Small intestine (tissue), 16 donors: ENCODE measurements around the gene CAP2. TPM values are rescaled to one million over a fixed set of nuclear protein-coding genes. Genes with fewer than 3 reads are reported as not detected.

Source experiments
- DNase-seq, 2 donors: peaks; one replicate each; pipeline versions ENCODE4 v3.0.0 to v3.0.0-alpha.2; 2013
- FAIRE-seq: peaks from 2 replicates; lab custom pipeline; 2012; peaks lifted over from hg19 to GRCh38; lab: Jason Lieb, UNC
- H3K27ac ChIP-seq, 3 donors: one replicate each; pipeline ENCODE4 v1.5.1; 2013; ENCODE audit warnings: low read length in 2 of 3, mild to moderate bottlenecking in 2 of 3, control low read depth in 1 of 3, inconsistent platforms in 1 of 3, low read depth in 1 of 3, moderate library complexity in 1 of 3
- H3K27me3 ChIP-seq, 3 donors: one replicate each; pipeline ENCODE4 v1.6.1; 2013; ENCODE audit warnings: low read length in 3 of 3, inconsistent platforms in 1 of 3; ENCODE audit not compliant: control insufficient read depth in 3 of 3, insufficient read depth in 3 of 3
- H3K36me3 ChIP-seq, 3 donors: one replicate each; pipeline ENCODE4 v1.6.1; 2013; ENCODE audit warnings: low read length in 3 of 3, inconsistent platforms in 1 of 3, low read depth in 1 of 3, mild to moderate bottlenecking in 1 of 3, moderate library complexity in 1 of 3; ENCODE audit not compliant: control insufficient read depth in 3 of 3, insufficient read depth in 2 of 3
- H3K4me1 ChIP-seq, 3 donors: one replicate each; pipeline ENCODE4 v1.6.1; 2013; ENCODE audit warnings: low read length in 2 of 3, inconsistent platforms in 1 of 3, low read depth in 1 of 3, mild to moderate bottlenecking in 1 of 3, moderate library complexity in 1 of 3; ENCODE audit not compliant: control insufficient read depth in 3 of 3, insufficient read depth in 2 of 3
- H3K4me3 ChIP-seq, 3 donors: one replicate each; pipeline ENCODE4 v1.5.1; 2013; ENCODE audit warnings: low read length in 3 of 3, control low read depth in 1 of 3, inconsistent platforms in 1 of 3, low read depth in 1 of 3, mild to moderate bottlenecking in 1 of 3, moderate library complexity in 1 of 3
- H3K9me3 ChIP-seq, 2 donors: one replicate each; pipeline ENCODE4 v1.6.1; 2013; ENCODE audit warnings: low read depth in 1 of 2, low read length in 1 of 2; ENCODE audit not compliant: control insufficient read depth in 2 of 2, insufficient read depth in 1 of 2
- WGBS, 3 donors: extraction: QIAGEN DNeasy Blood & Tissue Kit; methylation state at CpG; one replicate each; pipeline ENCODE4 v1.1.7; 2013; 5-methylcytosine and 5-hydroxymethylcytosine counted together
- long read RNA-seq, 10 donors: transcript quantifications; one replicate each; lab custom pipeline, GENCODE V29; 2026
- polyA plus RNA-seq, 4 donors: library from polyadenylated mRNA; stranded (reverse) in 3 of 4; unstranded in 1 of 4; fragments of 200-250 nt in 3 of 4; fragments of 120-200 nt in 1 of 4; gene quantifications; one replicate each; pipeline versions ENCODE4 v1.2.1 to v1.2.3, GENCODE V29; 2013
- donor health status: healthy with polysubstance abuse.
- donor health status: control.
- donor health status: control.
- donor health status: Bipolar disorder and iron deficiency.
- donor health status: healthy.

CAP2 gene, protein sequence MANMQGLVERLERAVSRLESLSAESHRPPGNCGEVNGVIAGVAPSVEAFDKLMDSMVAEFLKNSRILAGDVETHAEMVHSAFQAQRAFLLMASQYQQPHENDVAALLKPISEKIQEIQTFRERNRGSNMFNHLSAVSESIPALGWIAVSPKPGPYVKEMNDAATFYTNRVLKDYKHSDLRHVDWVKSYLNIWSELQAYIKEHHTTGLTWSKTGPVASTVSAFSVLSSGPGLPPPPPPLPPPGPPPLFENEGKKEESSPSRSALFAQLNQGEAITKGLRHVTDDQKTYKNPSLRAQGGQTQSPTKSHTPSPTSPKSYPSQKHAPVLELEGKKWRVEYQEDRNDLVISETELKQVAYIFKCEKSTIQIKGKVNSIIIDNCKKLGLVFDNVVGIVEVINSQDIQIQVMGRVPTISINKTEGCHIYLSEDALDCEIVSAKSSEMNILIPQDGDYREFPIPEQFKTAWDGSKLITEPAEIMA
- 1 to 10 TPM in 3 of 4 donors, under 1 TPM in 1; 0.89 to 3.0 (median 2.3) TPM for polyA plus RNA-seq
- long read RNA-seq, donor 1, partial matches to known transcripts = 0 of 3 reads
- long read RNA-seq, donor 1, other reads (novel, unspliced or antisense) = 0 of 3 reads
- long read RNA-seq, donor 2 = 0 reads
- long read RNA-seq, donor 3, partial matches to known transcripts = 0 of 1 reads
- long read RNA-seq, donor 3, other reads (novel, unspliced or antisense) = 0 of 1 reads
- long read RNA-seq, donor 4 = 0 reads
- long read RNA-seq, donor 5 = 0 reads
- long read RNA-seq, donor 6, partial matches to known transcripts = 0 of 1 reads
- long read RNA-seq, donor 6, other reads (novel, unspliced or antisense) = 0 of 1 reads
- long read RNA-seq, donor 7, transcript CAP2-201 (13 exons, 3,316 nt) = major isoform, 59 of 175 reads
- long read RNA-seq, donor 7, partial matches to known transcripts = 113 of 175 reads
- long read RNA-seq, donor 7, other reads (novel, unspliced or antisense) = 0 of 175 reads
- long read RNA-seq, donor 8, partial matches to known transcripts = 0 of 2 reads
- long read RNA-seq, donor 8, other reads (novel, unspliced or antisense) = 0 of 2 reads
- long read RNA-seq, donor 9 = 0 reads
- long read RNA-seq, donor 10, partial matches to known transcripts = 0 of 2 reads
- long read RNA-seq, donor 10, other reads (novel, unspliced or antisense) = 0 of 2 reads

GRCh38 chr6:17392978-17393891 is at the start of gene CAP2:
CAP2 (plus strand) TSS chr6:17393595; CDS start chr6:17421556, 27,961 bp downstream.
- Histone ChIP-seq H3K27me3 (peaks cover 0 to 6% (median 2%) of the 10 kb centered on the region in 3 donors), H3K4me3 (peak within 1 kb of the TSS; percentile 51 to 72 (median 56)), H3K4me1 (peaks cover 0 to 5% (median 0%) of the 10 kb centered on the region in 3 donors), H3K9me3 (no peaks in the 10 kb centered on the region), H3K36me3 (no peaks in the 10 kb centered on the region), H3K27ac (peak within 1 kb of the TSS in 1 of 3 donors; percentile 23)
- no peak for FAIRE-seq
- WGBS, 3 donors = 3 to 6% (median 4%) methylated on average over 27 to 42 of the region's 42 CpGs
- peak; percentile 42 to 73 for DNase-seq

DNA sequence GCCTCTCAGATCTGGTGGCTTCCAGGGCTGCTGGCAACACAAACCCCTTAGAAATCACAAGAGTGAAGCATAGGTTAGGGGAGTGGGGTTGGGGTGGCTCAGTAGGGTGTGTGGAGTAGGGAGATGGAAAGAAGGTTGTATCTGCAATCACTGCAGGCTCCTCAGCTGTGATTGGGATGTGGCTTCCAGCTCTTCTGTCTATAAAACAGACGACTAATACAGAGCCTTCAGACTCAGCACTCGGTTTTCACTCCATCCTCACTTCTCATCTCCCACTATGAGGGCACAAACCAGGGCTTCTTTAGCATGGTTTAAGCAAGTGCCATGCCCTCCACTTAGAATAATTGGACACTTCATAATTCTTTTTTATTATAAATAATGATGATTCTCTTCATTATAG is 46.4 kb upstream of the CAP2 start:
- FAIRE-seq (no peak), DNase-seq (no peak)
- H3K4me3 ChIP-seq = no peak overlapping the region
- 19 to 54% (median 49%) methylated on average over 2 of the region's 2 CpGs for WGBS, 3 donors
- H3K9me3 ChIP-seq = no peaks in the 10 kb centered on the region
- no peak overlapping the region for H3K27ac ChIP-seq
- no peaks in the 10 kb centered on the region for H3K27me3 ChIP-seq
- no peaks in the 10 kb centered on the region for H3K36me3 ChIP-seq
- no peaks in the 10 kb centered on the region for H3K4me1 ChIP-seq

- FAIRE-seq = no peak
- WGBS, 3 donors = 72 to 84% (median 80%) methylated on average over 2 of the region's 2 CpGs
Measured at GRCh38 chr6:17349427-17349826, 44.0 kb upstream of the CAP2 start.

GRCh38 chr6:17352302-17352701 is 41.1 kb upstream of the CAP2 start:
- no peaks in the 10 kb centered on the region for H3K27me3 ChIP-seq
- no peak overlapping the region for H3K4me3 ChIP-seq
- DNase-seq (no peak), FAIRE-seq (no peak)
- no peaks in the 10 kb centered on the region for H3K9me3 ChIP-seq
- H3K4me1 ChIP-seq = no peaks in the 10 kb centered on the region
- no peak overlapping the region for H3K27ac ChIP-seq
- H3K36me3 ChIP-seq = no peaks in the 10 kb centered on the region

More at GRCh38 chr6:17349427-17349826, 44.0 kb upstream of the CAP2 start:
- no peaks in the 10 kb centered on the region for H3K4me1 ChIP-seq
- no peaks in the 10 kb centered on the region for H3K9me3 ChIP-seq
- H3K27me3 ChIP-seq = no peaks in the 10 kb centered on the region
- no peak for DNase-seq
- no peaks in the 10 kb centered on the region for H3K36me3 ChIP-seq
- H3K4me3 ChIP-seq = no peak overlapping the region
- H3K27ac ChIP-seq = no peak overlapping the region

DNA sequence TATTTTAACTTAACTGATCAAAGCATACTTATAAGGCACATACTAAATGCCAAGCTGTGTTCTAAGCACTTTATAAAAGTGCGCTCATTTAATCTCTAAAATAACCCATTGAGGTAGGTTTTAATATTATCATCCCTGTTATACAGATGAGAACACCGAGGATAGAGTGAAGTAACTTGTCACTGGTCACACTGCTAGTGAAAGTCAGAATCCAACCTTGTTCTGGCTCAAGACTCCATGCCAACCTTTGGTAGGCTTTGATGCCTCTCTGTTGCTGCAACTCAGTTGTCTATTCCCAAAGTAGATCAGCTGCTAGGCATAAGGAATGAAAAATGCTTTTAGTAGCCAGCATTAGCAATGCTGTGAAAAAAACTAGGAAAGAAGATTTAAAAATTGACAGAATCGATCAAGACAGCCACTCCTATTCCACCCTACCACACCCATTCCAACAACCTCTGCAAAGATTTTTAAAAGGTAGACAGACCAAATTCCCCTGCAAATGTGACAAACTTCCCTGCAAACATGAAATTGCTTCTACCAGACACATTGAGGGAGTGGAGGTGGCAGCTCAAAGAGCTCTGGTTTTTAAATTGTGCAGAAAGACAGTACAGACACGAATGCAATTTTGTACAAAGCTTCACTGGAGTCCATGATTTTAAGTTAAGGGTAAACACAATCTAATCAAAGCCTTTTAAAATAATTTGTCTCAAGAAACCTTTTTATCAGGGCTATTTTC is 39.8 kb upstream of the CAP2 start:
- no peaks in the 10 kb centered on the region for H3K4me1 ChIP-seq
- WGBS, 3 donors = 52 to 74% (median 65%) methylated on average over 4 of the region's 4 CpGs
- no peaks in the 10 kb centered on the region for H3K36me3 ChIP-seq
- DNase-seq = no peak
- no peaks in the 10 kb centered on the region for H3K27me3 ChIP-seq
- no peak overlapping the region for H3K4me3 ChIP-seq
- FAIRE-seq = no peak
- peaks cover 0 to under 1% of the 10 kb centered on the region in 2 donors for H3K9me3 ChIP-seq
- no peak overlapping the region for H3K27ac ChIP-seq

- DNase-seq (peak; percentile 36 to 77), FAIRE-seq (peak; percentile 23)
- H3K27me3 ChIP-seq = no peaks in the 10 kb centered on the region
- H3K4me3 ChIP-seq = no peak overlapping the region
- no peaks in the 10 kb centered on the region for H3K36me3 ChIP-seq
- 21 to 54% (median 44%) methylated on average over 4 of the region's 4 CpGs for WGBS, 3 donors
- H3K9me3 ChIP-seq = peaks cover 0 to 4% of the 10 kb centered on the region in 2 donors
- H3K27ac ChIP-seq = no peak overlapping the region
- H3K4me1 ChIP-seq = no peaks in the 10 kb centered on the region
Measured at GRCh38 chr6:17354700-17355403, 38.5 kb upstream of the CAP2 start.

GRCh38 chr6:17355404-17355774 is 38.0 kb upstream of the CAP2 start:
- no peaks in the 10 kb centered on the region for H3K36me3 ChIP-seq
- H3K4me1 ChIP-seq = no peaks in the 10 kb centered on the region
- FAIRE-seq (no peak), DNase-seq (no peak)
- WGBS, 3 donors = 75 to 90% (median 81%) methylated on average over 2 of the region's 2 CpGs
- no peaks in the 10 kb centered on the region for H3K27me3 ChIP-seq
- peaks cover 0 to 4% of the 10 kb centered on the region in 2 donors for H3K9me3 ChIP-seq
- H3K27ac ChIP-seq = no peak overlapping the region
- H3K4me3 ChIP-seq = no peak overlapping the region
